ENCODE measurements around the gene TIPARP.

- no peak for TF ChIP-seq CTCF (IDR thresholded peaks at IDR 0.05)
- no peak for TF ChIP-seq POLR2A (IDR thresholded peaks at IDR 0.05)
These were observed 69.5 kb downstream of the TIPARP start for GRCh38 chr3:156743859-156744258.
